Spleen (tissue), 3 donors: ENCODE measurements around the gene SUSD3.
"Not testable (repeated sequence)": the region's sequence is repeated elsewhere in the genome, so short reads cannot be mapped to it uniquely, and the experiment has no call there.

Experiments used
- POLR2A ChIP-seq, 3 donors: fragments of 450-650 bp; IDR thresholded peaks; one replicate each; pipeline ENCODE4 v1.5.1; 2017; ENCODE audit warnings: antibody characterized with exemption in 3 of 3, mild to moderate bottlenecking in 1 of 3
- POLR2AphosphoS5 ChIP-seq, 3 donors: sonication (generic); formaldehyde crosslinking; IDR thresholded peaks; one replicate each; pipeline ENCODE4 v1.5.1; 2017; ENCODE audit warnings: antibody characterized with exemption in 3 of 3

DNA sequence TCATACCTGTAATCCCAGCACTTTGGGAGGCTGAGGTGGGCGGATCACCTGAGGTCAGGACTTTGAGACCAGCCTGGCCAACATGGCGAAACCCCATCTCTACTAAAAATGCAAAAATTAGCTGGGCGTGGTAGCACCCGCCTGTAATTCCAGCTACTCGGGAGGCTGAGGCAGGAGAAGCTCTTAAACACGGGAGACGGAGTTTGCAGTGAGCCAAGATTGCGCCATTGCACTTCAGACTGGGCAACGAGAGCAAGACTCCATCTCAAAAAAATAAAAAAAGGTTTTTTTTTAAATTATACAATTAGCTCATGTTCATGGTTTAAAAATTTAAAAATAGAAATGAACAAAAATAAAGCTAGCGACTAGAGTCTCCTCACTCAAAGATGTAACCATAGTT lies 43.3 kb upstream of the SUSD3 start:
- not testable (repeated sequence) for TF ChIP-seq POLR2AphosphoS5, POLR2A (IDR thresholded peaks at IDR 0.05)
